ENCODE data around the gene GRIK3.

The GRIK3 gene

GRCh38 chr1:36981771-36982622 is 52.3 kb downstream of the GRIK3 start:
- H3K27ac ChIP-seq: no peak overlapping the region
- TF ChIP-seq, protein P1, sequence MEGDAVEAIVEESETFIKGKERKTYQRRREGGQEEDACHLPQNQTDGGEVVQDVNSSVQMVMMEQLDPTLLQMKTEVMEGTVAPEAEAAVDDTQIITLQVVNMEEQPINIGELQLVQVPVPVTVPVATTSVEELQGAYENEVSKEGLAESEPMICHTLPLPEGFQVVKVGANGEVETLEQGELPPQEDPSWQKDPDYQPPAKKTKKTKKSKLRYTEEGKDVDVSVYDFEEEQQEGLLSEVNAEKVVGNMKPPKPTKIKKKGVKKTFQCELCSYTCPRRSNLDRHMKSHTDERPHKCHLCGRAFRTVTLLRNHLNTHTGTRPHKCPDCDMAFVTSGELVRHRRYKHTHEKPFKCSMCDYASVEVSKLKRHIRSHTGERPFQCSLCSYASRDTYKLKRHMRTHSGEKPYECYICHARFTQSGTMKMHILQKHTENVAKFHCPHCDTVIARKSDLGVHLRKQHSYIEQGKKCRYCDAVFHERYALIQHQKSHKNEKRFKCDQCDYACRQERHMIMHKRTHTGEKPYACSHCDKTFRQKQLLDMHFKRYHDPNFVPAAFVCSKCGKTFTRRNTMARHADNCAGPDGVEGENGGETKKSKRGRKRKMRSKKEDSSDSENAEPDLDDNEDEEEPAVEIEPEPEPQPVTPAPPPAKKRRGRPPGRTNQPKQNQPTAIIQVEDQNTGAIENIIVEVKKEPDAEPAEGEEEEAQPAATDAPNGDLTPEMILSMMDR (conservative IDR thresholded peaks at IDR 0.05): no peak
- TF ChIP-seq ZFX (IDR thresholded peaks at IDR 0.05): no peak

DNA sequence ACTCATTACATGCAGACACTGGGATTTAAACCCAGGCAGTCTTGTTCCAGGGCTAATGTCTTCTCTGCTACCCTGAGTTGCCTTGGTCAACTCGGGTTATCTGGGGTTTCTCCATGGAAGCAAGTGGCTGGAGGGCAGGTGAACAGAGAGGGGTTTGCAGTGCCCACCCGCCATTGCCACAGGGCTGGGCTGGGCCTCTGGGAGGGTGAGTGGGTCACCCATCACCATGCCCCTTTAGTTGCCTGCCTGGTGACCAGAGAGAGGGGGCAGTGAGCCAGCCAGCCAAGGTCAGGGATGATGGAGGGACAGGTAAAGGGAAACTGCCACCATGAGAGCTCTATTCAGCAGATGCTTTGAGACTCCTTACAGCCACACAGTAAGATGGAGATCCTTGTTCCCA is 53.2 kb downstream of the GRIK3 start:
- H3K27ac ChIP-seq: no peak overlapping the region
- TF ChIP-seq, protein P1 (conservative IDR thresholded peaks at IDR 0.05): no peak
- TF ChIP-seq ZFX (IDR thresholded peaks at IDR 0.05): no peak

- H3K27ac ChIP-seq: no peak overlapping the region
- no peak for TF ChIP-seq ZFX (IDR thresholded peaks at IDR 0.05)
- TF ChIP-seq, protein P1 (conservative IDR thresholded peaks at IDR 0.05): no peak
These were observed 56.4 kb downstream of the GRIK3 start for GRCh38 chr1:36977731-36978406.

DNA sequence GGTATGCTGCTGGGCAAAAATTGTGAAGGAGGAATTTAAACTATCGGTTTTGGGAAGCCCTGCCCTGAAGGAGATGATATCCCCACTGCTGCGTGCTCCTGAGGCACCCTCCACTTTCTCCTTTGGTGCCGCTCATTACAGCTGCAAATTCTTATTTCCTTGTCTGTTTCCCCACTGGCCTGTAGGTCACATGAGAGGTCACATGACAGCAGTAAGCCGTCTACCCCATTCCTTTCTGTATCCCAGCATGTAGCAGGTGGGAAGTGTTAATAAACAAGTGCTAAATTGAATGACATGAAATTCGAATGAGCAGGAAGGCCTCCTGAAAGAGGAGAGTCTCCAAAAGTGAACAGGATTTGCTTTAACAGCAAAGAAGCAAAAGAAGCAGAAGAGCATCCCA is 58.7 kb downstream of the GRIK3 start:
- no peak for TF ChIP-seq ZFX (IDR thresholded peaks at IDR 0.05)
- H3K27ac ChIP-seq: no peak overlapping the region

GRCh38 chr1:36973056-36973455 is 61.3 kb downstream of the GRIK3 start:
- TF ChIP-seq, protein P1 (conservative IDR thresholded peaks at IDR 0.05): no peak
- TF ChIP-seq ZFX (IDR thresholded peaks at IDR 0.05): no peak
- no peak overlapping the region for H3K27ac ChIP-seq

DNA sequence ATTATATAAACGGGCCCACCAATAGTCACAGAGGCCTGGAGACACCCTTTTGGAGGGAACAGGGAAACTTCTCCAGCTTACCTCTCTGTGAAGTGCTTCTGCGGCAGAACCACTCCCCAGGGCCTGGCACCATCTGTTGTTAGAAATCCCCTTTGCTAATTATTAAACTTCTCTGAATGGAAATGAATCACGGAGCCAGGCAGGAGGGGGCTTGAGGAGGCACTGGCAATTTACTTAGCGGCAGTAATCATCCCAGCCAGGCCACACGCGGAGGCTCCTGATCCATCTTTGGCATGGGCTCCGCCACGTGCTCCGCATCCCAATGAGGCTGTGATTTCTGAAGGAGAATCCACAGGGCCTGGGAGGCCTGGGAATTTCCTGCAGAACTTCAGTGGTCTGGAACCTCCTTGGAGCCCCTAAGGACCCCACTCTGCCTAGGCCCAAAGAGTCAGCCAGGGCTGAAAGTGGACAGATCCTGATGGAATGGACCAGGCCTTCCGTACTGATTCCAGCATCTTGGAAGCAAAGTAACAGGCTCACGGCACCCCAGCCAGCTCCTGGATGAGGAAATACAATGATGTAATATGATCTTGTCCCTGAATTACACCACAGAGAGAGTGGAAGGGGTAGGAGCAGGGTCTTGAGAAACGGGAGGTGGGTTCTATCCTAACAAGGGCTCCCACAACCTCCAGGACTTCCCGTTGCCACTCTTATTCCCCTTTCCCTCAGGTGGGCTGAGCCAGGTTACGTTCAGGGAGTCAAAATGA is 62.3 kb downstream of the GRIK3 start:
- TF ChIP-seq ZFX (IDR thresholded peaks at IDR 0.05): no peak
- TF ChIP-seq, protein P1 (conservative IDR thresholded peaks at IDR 0.05): no peak

GRCh38 chr1:36968730-36969129 is 65.6 kb downstream of the GRIK3 start:
- no peak overlapping the region for H3K27ac ChIP-seq
- TF ChIP-seq ZFX (IDR thresholded peaks at IDR 0.05): no peak
- TF ChIP-seq, protein P1 (conservative IDR thresholded peaks at IDR 0.05): no peak

More for the DNA sequence above, 62.3 kb downstream of the GRIK3 start:
- H3K27ac ChIP-seq: no peak overlapping the region
